Liver (tissue), 9 donors: Measurements from ENCODE around the gene NPEPL1. TPM values are rescaled to one million over a fixed set of nuclear protein-coding genes. Genes with fewer than 3 reads are reported as not detected.

Experiments
- DNase-seq: peaks from one replicate; pipeline ENCODE4 v3.0.0-alpha.2; 2017; ENCODE audit warnings: low spot score
- H3K27ac ChIP-seq, 2 donors: one replicate each; pipeline ENCODE4 v1.7.0; 2013; ENCODE audit warnings: inconsistent platforms in 2 of 2, low read length in 2 of 2, control low read depth in 1 of 2, low read depth in 1 of 2, mild to moderate bottlenecking in 1 of 2
- H3K27me3 ChIP-seq, 4 donors: one replicate each; pipeline versions ENCODE4 v1.6.1 to v1.7.0; 2013; ENCODE audit warnings: low read length in 3 of 4, inconsistent platforms in 1 of 4, mild to moderate bottlenecking in 1 of 4, moderate library complexity in 1 of 4; ENCODE audit not compliant: control insufficient read depth in 4 of 4, insufficient read depth in 4 of 4
- H3K36me3 ChIP-seq, 4 donors: one replicate each; pipeline versions ENCODE4 v1.6.1 to v1.7.0; 2013; ENCODE audit warnings: low read length in 3 of 4, mild to moderate bottlenecking in 3 of 4, low read depth in 1 of 4, moderate library complexity in 1 of 4; ENCODE audit not compliant: control insufficient read depth in 4 of 4, insufficient read depth in 3 of 4
- H3K4me1 ChIP-seq, 4 donors: one replicate each; pipeline versions ENCODE4 v1.6.1 to v1.7.0; 2013; ENCODE audit warnings: low read length in 3 of 4, mild to moderate bottlenecking in 3 of 4, moderate library complexity in 1 of 4; ENCODE audit not compliant: control insufficient read depth in 4 of 4, insufficient read depth in 4 of 4
- H3K4me3 ChIP-seq, 3 donors: one replicate each; pipeline versions ENCODE4 v1.6.1 to v1.7.0; 2013; ENCODE audit warnings: low read length in 3 of 3, control low read depth in 1 of 3, low read depth in 1 of 3, mild to moderate bottlenecking in 1 of 3
- H3K9ac ChIP-seq, 2 donors: one replicate each; pipeline ENCODE4 v1.7.0; 2013; ENCODE audit warnings: low read length in 2 of 2, mild to moderate bottlenecking in 2 of 2, moderate library complexity in 2 of 2, control low read depth in 1 of 2, low read depth in 1 of 2
- H3K9me3 ChIP-seq, 4 donors: one replicate each; pipeline versions ENCODE4 v1.6.1 to v1.7.0; 2013; ENCODE audit warnings: low read length in 3 of 4; ENCODE audit not compliant: control insufficient read depth in 4 of 4
- ATF3 ChIP-seq: IDR thresholded peaks from 2 replicates; pipeline ENCODE4 v1.6.1; 2016; ENCODE audit warnings: antibody characterized with exemption
- CTCF ChIP-seq: fragments of 150-350 bp; IDR thresholded peaks from 2 replicates; pipeline ENCODE4 v1.5.1; 2017; ENCODE audit warnings: improper control_type of control experiment, low read depth, low read length; ENCODE audit not compliant: missing input control
- EGR1 ChIP-seq, 2 donors: IDR thresholded peaks; 2 replicates each; pipeline ENCODE4 v1.6.1; 2016 to 2018; ENCODE audit warnings: antibody characterized with exemption in 2 of 2, low read depth in 2 of 2
- FOXA1 ChIP-seq: IDR thresholded peaks from 2 replicates; pipeline ENCODE4 v1.6.1; 2016; ENCODE audit warnings: antibody characterized with exemption
- FOXA2 ChIP-seq: IDR thresholded peaks from 2 replicates; pipeline ENCODE4 v1.6.1; 2016; ENCODE audit warnings: antibody characterized with exemption
- GABPA ChIP-seq, 2 donors: IDR thresholded peaks in 1 of 2; conservative IDR thresholded peaks in 1 of 2; 2 replicates each; pipeline ENCODE4 v1.6.1; 2016; ENCODE audit warnings: antibody characterized with exemption in 2 of 2, mild to moderate bottlenecking in 1 of 2, moderate library complexity in 1 of 2
- HNF4A ChIP-seq, 2 donors: conservative IDR thresholded peaks; 2 replicates each; pipeline ENCODE4 v1.6.1; 2016; ENCODE audit warnings: antibody characterized with exemption in 2 of 2, mild to moderate bottlenecking in 2 of 2
- HNF4G ChIP-seq: IDR thresholded peaks from 2 replicates; pipeline ENCODE4 v1.6.1; 2016; ENCODE audit warnings: antibody characterized with exemption
- JUND ChIP-seq, 2 donors: IDR thresholded peaks; 2 replicates each; pipeline ENCODE4 v1.6.1; 2016; ENCODE audit warnings: antibody characterized with exemption in 2 of 2
- MAX ChIP-seq: IDR thresholded peaks from 2 replicates; pipeline ENCODE4 v1.6.1; 2016; ENCODE audit warnings: antibody characterized with exemption
- NR2F2 ChIP-seq: IDR thresholded peaks from 2 replicates; pipeline ENCODE4 v1.6.1; 2016; ENCODE audit warnings: antibody characterized with exemption
- RAD21 ChIP-seq, 2 donors: IDR thresholded peaks; 2 replicates each; pipeline ENCODE4 v1.6.1; 2016; ENCODE audit warnings: antibody characterized with exemption in 2 of 2, mild to moderate bottlenecking in 2 of 2
- REST ChIP-seq: IDR thresholded peaks from 2 replicates; pipeline ENCODE4 v1.6.1; 2016; ENCODE audit warnings: antibody characterized with exemption, mild to moderate bottlenecking
- RXRA ChIP-seq, 2 donors: IDR thresholded peaks; 2 replicates each; pipeline ENCODE4 v1.6.1; 2017 to 2018; ENCODE audit warnings: antibody characterized with exemption in 2 of 2, mild to moderate bottlenecking in 1 of 2
- SP1 ChIP-seq: IDR thresholded peaks from 2 replicates; pipeline ENCODE4 v1.6.1; 2018; ENCODE audit warnings: antibody characterized with exemption, mild to moderate bottlenecking
- TAF1 ChIP-seq: conservative IDR thresholded peaks from 2 replicates; pipeline ENCODE4 v1.6.1; 2016; ENCODE audit warnings: antibody characterized with exemption, mild to moderate bottlenecking
- YY1 ChIP-seq: IDR thresholded peaks from 2 replicates; pipeline ENCODE4 v1.6.1; 2016; ENCODE audit warnings: antibody characterized with exemption, mild to moderate bottlenecking
- ZBTB33 ChIP-seq: IDR thresholded peaks from 2 replicates; pipeline ENCODE4 v1.6.1; 2016; ENCODE audit warnings: antibody characterized with exemption
- WGBS: extraction: QIAGEN DNeasy Blood & Tissue Kit; methylation state at CpG from one replicate; pipeline ENCODE4 v1.1.7; 2013; 5-methylcytosine and 5-hydroxymethylcytosine counted together
- polyA plus RNA-seq, 2 donors: library from polyadenylated mRNA; stranded (reverse) in 1 of 2; unstranded in 1 of 2; fragments of 200-250 nt in 1 of 2; fragments of >200 nt in 1 of 2; fragmentation: Nextera tagmentation in 1 of 2; extraction: Ambion mirVana in 1 of 2; gene quantifications; one replicate each; pipeline versions ENCODE4 v1.2.1 to v1.2.3, GENCODE V29; 2013 to 2015
- total RNA-seq, 2 donors: library from RNA; depleted of rRNA; stranded (reverse); fragments of >200 nt; gene quantifications; one replicate each; pipeline ENCODE4 v1.2.3, GENCODE V29; 2014
- donor health status: healthy.
- donor health status: healthy.
- donor health status: healthy.
- donor health status: healthy.
- donor health status: healthy.

Gene NPEPL1
- total and polyA plus RNA-seq, 4 donors, result 8.0 to 13.3 (median 10.9) TPM

- Histone ChIP-seq H3K4me1 (peaks cover 0 to 2% (median 0%) of the 10 kb centered on the region in 4 donors), H3K9ac (no peak overlapping the region), H3K27ac (no peak overlapping the region), H3K36me3 (no peaks in the 10 kb centered on the region), H3K27me3 (peaks cover 0 to 5% (median 0%) of the 10 kb centered on the region in 4 donors), H3K9me3 (no peaks in the 10 kb centered on the region), H3K4me3 (no peak overlapping the region)
- WGBS, result 68% methylated on average over 8 of the region's 8 CpGs
- TF ChIP-seq JUND (IDR thresholded peaks at IDR 0.05) (no peak), SP1 (no peak), RXRA (IDR thresholded peaks at IDR 0.05) (no peak), TAF1 (no peak), FOXA2 (no peak), ATF3 (no peak), YY1 (no peak), HNF4A (conservative IDR thresholded peaks at IDR 0.05) (no peak), EGR1 (IDR thresholded peaks at IDR 0.05; ENCODE audit: low read depth in 2 of 2) (no peak), GABPA (IDR thresholded peaks at IDR 0.05 in 1 of 2, conservative IDR thresholded peaks at IDR 0.05 in 1 of 2) (no peak), RAD21 (IDR thresholded peaks at IDR 0.05) (no peak), ZBTB33 (no peak), CTCF (no peak), FOXA1 (no peak), HNF4G (no peak), NR2F2 (no peak)
- DNase-seq, result no peak
These were observed 62.0 kb downstream of the NPEPL1 start for GRCh38 chr20:58754584-58754983.

- DNase-seq, result no peak
- Histone ChIP-seq H3K9ac (no peak overlapping the region), H3K36me3 (no peaks in the 10 kb centered on the region), H3K4me3 (no peak overlapping the region), H3K9me3 (no peaks in the 10 kb centered on the region), H3K27ac (no peak overlapping the region), H3K4me1 (peaks cover 0 to 2% (median 0%) of the 10 kb centered on the region in 4 donors), H3K27me3 (peaks cover 0 to 5% (median 0%) of the 10 kb centered on the region in 4 donors)
- WGBS, result 87% methylated on average over 18 of the region's 18 CpGs
- TF ChIP-seq REST (no peak), RAD21 (IDR thresholded peaks at IDR 0.05) (no peak), YY1 (no peak), TAF1 (no peak), FOXA2 (no peak), JUND (IDR thresholded peaks at IDR 0.05) (no peak), HNF4G (no peak), ATF3 (no peak), EGR1 (IDR thresholded peaks at IDR 0.05; ENCODE audit: low read depth in 2 of 2) (no peak), HNF4A (conservative IDR thresholded peaks at IDR 0.05) (no peak), ZBTB33 (no peak), NR2F2 (no peak), MAX (no peak), SP1 (no peak), CTCF (no peak), RXRA (IDR thresholded peaks at IDR 0.05) (no peak)
These were observed 62.6 kb downstream of the NPEPL1 start for GRCh38 chr20:58755062-58755697.
